ENCODE results near the gene TSPAN3.

The TSPAN3 gene

GRCh38 chr15:77022646-77023575 lies 48.0 kb downstream of the TSPAN3 start:
- POLR2A ChIA-PET: interaction anchor here (0.9 kb wide), 2 partner anchors 48 to 92 kb away, joined by 3 read pairs; partner anchors contain the start of gene RCN2
- TF ChIP-seq ARNT (IDR thresholded peaks at IDR 0.05) (no peak), SP1 (IDR thresholded peaks at IDR 0.05) (no peak), LEF1 (IDR thresholded peaks at IDR 0.05; ENCODE audit: borderline replicate concordance) (no peak), FOXK2 (IDR thresholded peaks at IDR 0.05) (no peak), TARDBP (IDR thresholded peaks at IDR 0.05) (no peak), SUZ12 (IDR thresholded peaks at IDR 0.05) (no peak), BHLHE40 (IDR thresholded peaks at IDR 0.05; ENCODE audit: borderline replicate concordance) (no peak), ELF4 (IDR thresholded peaks at IDR 0.05) (no peak), NFRKB (IDR thresholded peaks at IDR 0.05) (no peak), FOXA1 (IDR thresholded peaks at IDR 0.05) (no peak), FOXM1 (IDR thresholded peaks at IDR 0.05; ENCODE audit: borderline replicate concordance) (no peak), HDGF (IDR thresholded peaks at IDR 0.05; ENCODE audit: borderline replicate concordance) (no peak), L3MBTL2 (conservative IDR thresholded peaks at IDR 0.05) (no peak), CTBP1 (IDR thresholded peaks at IDR 0.05; ENCODE audit: borderline replicate concordance) (no peak)
- TF ChIP-seq, protein P1, sequence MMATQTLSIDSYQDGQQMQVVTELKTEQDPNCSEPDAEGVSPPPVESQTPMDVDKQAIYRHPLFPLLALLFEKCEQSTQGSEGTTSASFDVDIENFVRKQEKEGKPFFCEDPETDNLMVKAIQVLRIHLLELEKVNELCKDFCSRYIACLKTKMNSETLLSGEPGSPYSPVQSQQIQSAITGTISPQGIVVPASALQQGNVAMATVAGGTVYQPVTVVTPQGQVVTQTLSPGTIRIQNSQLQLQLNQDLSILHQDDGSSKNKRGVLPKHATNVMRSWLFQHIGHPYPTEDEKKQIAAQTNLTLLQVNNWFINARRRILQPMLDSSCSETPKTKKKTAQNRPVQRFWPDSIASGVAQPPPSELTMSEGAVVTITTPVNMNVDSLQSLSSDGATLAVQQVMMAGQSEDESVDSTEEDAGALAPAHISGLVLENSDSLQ (IDR thresholded peaks at IDR 0.05): no peak
- CTCF ChIA-PET: interaction anchor here (0.8 to 1.9 kb wide), 4 partner anchors 12 to 521 kb away, joined by 3 to 7 read pairs (median 4); no protein-coding TSS in a partner anchor
- DNase-seq (ENCODE audit: extremely low spot score): no peak

DNA sequence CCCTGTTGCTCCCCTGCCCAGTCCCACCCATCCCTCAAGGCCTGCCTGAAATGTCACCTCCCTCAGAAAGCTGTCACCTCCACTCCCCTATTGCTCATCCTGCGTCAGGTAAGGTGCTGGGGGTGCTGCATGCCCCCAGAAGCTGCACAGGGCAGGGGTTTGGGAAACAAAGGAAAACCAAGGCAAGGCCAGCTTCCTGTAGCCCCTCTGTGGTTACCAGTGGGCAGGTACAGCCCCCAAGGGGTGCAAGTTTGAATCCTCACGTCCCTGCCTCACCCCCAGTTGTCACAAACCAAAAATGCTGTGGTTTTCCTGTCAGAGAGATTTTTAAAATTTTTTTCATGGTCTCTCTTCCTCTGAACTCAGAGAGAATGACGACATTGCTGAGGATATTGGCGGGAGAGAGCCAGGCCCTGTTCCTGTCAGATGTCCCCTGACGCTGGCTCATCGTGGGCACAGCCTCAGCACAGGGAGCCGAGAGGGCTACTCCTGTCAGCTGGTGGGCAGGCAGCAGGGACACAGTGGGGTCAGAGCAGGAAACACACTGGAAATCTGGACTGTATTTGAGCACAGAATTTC lies 49.0 kb downstream of the TSPAN3 start:
- ChIA-PET POLR2A (interaction anchor here (0.9 kb wide), 2 partner anchors 49 to 91 kb away, joined by 3 read pairs; partner anchors contain the start of gene RCN2), CTCF (no interaction called here)
- DNase-seq (ENCODE audit: extremely low spot score): no peak
- no peak for TF ChIP-seq HDGF (IDR thresholded peaks at IDR 0.05; ENCODE audit: borderline replicate concordance)
- no peak for TF ChIP-seq LEF1 (IDR thresholded peaks at IDR 0.05; ENCODE audit: borderline replicate concordance)
- TF ChIP-seq ARNT (IDR thresholded peaks at IDR 0.05): no peak
- TF ChIP-seq NFRKB (IDR thresholded peaks at IDR 0.05): no peak
- no peak for TF ChIP-seq L3MBTL2 (conservative IDR thresholded peaks at IDR 0.05)
- TF ChIP-seq FOXA1 (IDR thresholded peaks at IDR 0.05): no peak
- no peak for TF ChIP-seq SP1 (IDR thresholded peaks at IDR 0.05)
- TF ChIP-seq SUZ12 (IDR thresholded peaks at IDR 0.05): no peak
- no peak for TF ChIP-seq TARDBP (IDR thresholded peaks at IDR 0.05)
- no peak for TF ChIP-seq ZNF384 (IDR thresholded peaks at IDR 0.05)
- no peak for TF ChIP-seq FOXM1 (IDR thresholded peaks at IDR 0.05; ENCODE audit: borderline replicate concordance)
- TF ChIP-seq CTBP1 (IDR thresholded peaks at IDR 0.05; ENCODE audit: borderline replicate concordance): no peak

- POLR2A ChIA-PET: no interaction called here
- DNase-seq (ENCODE audit: extremely low spot score): no peak
- CTCF ChIA-PET: no interaction called here
- TF ChIP-seq, protein P1 (IDR thresholded peaks at IDR 0.05): no peak
- TF ChIP-seq CTBP1 (IDR thresholded peaks at IDR 0.05; ENCODE audit: borderline replicate concordance): no peak
- TF ChIP-seq ELF4 (IDR thresholded peaks at IDR 0.05): no peak
- TF ChIP-seq FOXA1 (IDR thresholded peaks at IDR 0.05): no peak
Measured at GRCh38 chr15:77021088-77021481, 49.8 kb downstream of the TSPAN3 start.

GRCh38 chr15:77020348-77021087 lies 50.4 kb downstream of the TSPAN3 start:
- TF ChIP-seq, protein P1 (IDR thresholded peaks at IDR 0.05): no peak
- no peak for TF ChIP-seq NFRKB (IDR thresholded peaks at IDR 0.05)
- no peak for TF ChIP-seq ZNF384 (IDR thresholded peaks at IDR 0.05)
- TF ChIP-seq TARDBP (IDR thresholded peaks at IDR 0.05): no peak
- TF ChIP-seq BHLHE40 (IDR thresholded peaks at IDR 0.05; ENCODE audit: borderline replicate concordance): no peak
- TF ChIP-seq L3MBTL2 (conservative IDR thresholded peaks at IDR 0.05): no peak
- TF ChIP-seq CTBP1 (IDR thresholded peaks at IDR 0.05; ENCODE audit: borderline replicate concordance): no peak
- no peak for TF ChIP-seq ELF4 (IDR thresholded peaks at IDR 0.05)
- ChIA-PET POLR2A (no interaction called here), CTCF (no interaction called here)
- no peak for DNase-seq (ENCODE audit: extremely low spot score)

DNA sequence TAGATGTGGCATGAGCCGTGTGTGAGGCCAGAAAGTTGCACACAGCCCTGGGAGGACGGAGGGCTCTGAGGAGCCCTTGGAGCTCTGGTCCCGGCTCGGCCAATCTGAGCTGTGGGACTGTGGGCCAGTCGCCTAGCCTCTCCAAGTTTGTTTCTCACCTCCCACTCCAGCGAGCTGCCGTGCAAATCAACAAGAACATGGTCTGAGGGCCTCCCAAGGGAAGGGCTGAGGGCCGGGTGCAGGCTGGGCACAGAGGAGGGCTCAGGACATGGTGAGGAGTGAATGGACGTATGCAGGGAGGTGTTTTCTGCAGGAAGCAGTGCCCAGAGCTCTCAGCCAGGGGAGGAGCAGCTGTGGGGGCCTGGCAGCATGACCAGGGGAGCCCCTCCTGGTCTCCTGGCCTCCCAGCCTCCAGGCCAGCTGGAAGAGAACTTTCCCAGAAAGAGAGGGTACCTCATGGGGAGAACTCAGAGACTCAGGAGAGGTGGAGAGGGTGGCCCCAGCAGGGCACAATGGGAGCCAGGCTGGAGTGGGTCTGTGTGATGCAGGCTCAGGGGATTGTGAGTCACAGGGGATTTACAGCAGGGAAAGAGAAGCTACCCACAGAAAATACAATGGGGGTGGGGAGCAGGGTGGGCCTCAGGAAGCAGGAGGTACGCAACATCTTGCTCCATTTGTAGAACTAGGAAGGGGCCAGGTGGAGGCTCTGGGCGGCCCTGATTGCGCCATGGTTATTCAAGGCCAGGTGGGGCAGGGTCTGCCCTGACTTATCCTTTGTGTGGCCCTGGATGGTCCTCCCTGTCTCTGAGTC lies 51.2 kb downstream of the TSPAN3 start:
- POLR2A ChIA-PET: no interaction called here
- no peak for DNase-seq (ENCODE audit: extremely low spot score)
- CTCF ChIA-PET: no interaction called here
- TF ChIP-seq SUZ12 (IDR thresholded peaks at IDR 0.05) (no peak), ARNT (IDR thresholded peaks at IDR 0.05) (no peak)
